Mesenchymal stem cell (in vitro differentiated cells and primary cell): ENCODE measurements around the gene ARID1B.

ENCODE experiments used
- DNase-seq: peaks from one replicate; pipeline ENCODE4 v3.0.0-alpha.2; 2013
- H2AFZ ChIP-seq: one replicate; pipeline ENCODE4 v1.6.1; 2013; ENCODE audit warnings: low read depth, mild to moderate bottlenecking, control low read depth, inconsistent platforms, low read length, moderate library complexity
- H2AK5ac ChIP-seq: 2 replicates; pipeline ENCODE4 v1.6.1; 2013; ENCODE audit warnings: low read length, moderate library complexity, mild to moderate bottlenecking, inconsistent platforms; ENCODE audit not compliant: severe bottlenecking
- H2BK120ac ChIP-seq: one replicate; pipeline ENCODE4 v1.6.1; 2013; ENCODE audit warnings: low read depth, mild to moderate bottlenecking, inconsistent platforms, low read length, moderate library complexity
- H2BK12ac ChIP-seq, 2 experiments: one replicate each; pipeline ENCODE4 v1.6.1; 2013; ENCODE audit warnings: inconsistent platforms in 2 of 2, low read length in 2 of 2, mild to moderate bottlenecking in 2 of 2, moderate library complexity in 2 of 2, control low read depth in 1 of 2
- H2BK15ac ChIP-seq: one replicate; pipeline ENCODE4 v1.6.1; 2013; ENCODE audit warnings: mild to moderate bottlenecking, low read depth, inconsistent platforms; ENCODE audit not compliant: poor library complexity, severe bottlenecking
- H2BK5ac ChIP-seq: 2 replicates; pipeline ENCODE4 v1.6.1; 2013; ENCODE audit warnings: low read depth, mild to moderate bottlenecking, low read length, control low read depth, inconsistent platforms; ENCODE audit not compliant: poor library complexity, severe bottlenecking
- H3K14ac ChIP-seq, 2 experiments: one replicate each; pipeline ENCODE4 v1.6.1; 2013; ENCODE audit warnings: inconsistent platforms in 2 of 2, low read length in 2 of 2, control low read depth in 1 of 2, mild to moderate bottlenecking in 1 of 2, moderate library complexity in 1 of 2
- H3K18ac ChIP-seq, 2 experiments: one replicate each; pipeline ENCODE4 v1.6.1; 2013; ENCODE audit warnings: inconsistent platforms in 2 of 2, low read length in 2 of 2, control low read depth in 1 of 2, low read depth in 1 of 2, mild to moderate bottlenecking in 1 of 2
- H3K23ac ChIP-seq, 2 experiments: one replicate each; pipeline ENCODE4 v1.6.1; 2013; ENCODE audit warnings: inconsistent platforms in 2 of 2, low read length in 2 of 2, mild to moderate bottlenecking in 2 of 2, moderate library complexity in 2 of 2, control low read depth in 1 of 2
- H3K27ac ChIP-seq: 2 replicates; pipeline ENCODE4 v1.5.1; 2013; ENCODE audit warnings: mild to moderate bottlenecking, moderate library complexity, low read length, control low read depth, inconsistent platforms; ENCODE audit not compliant: poor library complexity, severe bottlenecking
- H3K27me3 ChIP-seq, 2 experiments: 2 replicates each; pipeline versions ENCODE4 v1.6.1 to v1.7.0; 2013; ENCODE audit warnings: low read length in 2 of 2, mild to moderate bottlenecking in 2 of 2, moderate library complexity in 2 of 2, control low read depth in 1 of 2, inconsistent platforms in 1 of 2; ENCODE audit not compliant: control insufficient read depth in 1 of 2, insufficient read depth in 1 of 2
- H3K36me3 ChIP-seq, 2 experiments: 2 replicates each; pipeline versions ENCODE4 v1.6.1 to v1.7.0; 2013; ENCODE audit warnings: low read length in 2 of 2, control low read depth in 1 of 2, inconsistent platforms in 1 of 2, low read depth in 1 of 2, mild to moderate bottlenecking in 1 of 2; ENCODE audit not compliant: insufficient read depth in 2 of 2, control insufficient read depth in 1 of 2
- H3K4ac ChIP-seq, 2 experiments: one replicate each; pipeline ENCODE4 v1.6.1; 2013; ENCODE audit warnings: inconsistent platforms in 2 of 2, low read length in 2 of 2, mild to moderate bottlenecking in 2 of 2, moderate library complexity in 2 of 2, control low read depth in 1 of 2, low read depth in 1 of 2
- H3K4me1 ChIP-seq: 2 replicates; pipeline ENCODE4 v1.6.1; 2013; ENCODE audit warnings: low read depth, low read length, control low read depth; ENCODE audit not compliant: control insufficient read depth, insufficient read depth
- H3K4me2 ChIP-seq: 2 replicates; pipeline ENCODE4 v1.6.1; 2013; ENCODE audit warnings: low read length, mild to moderate bottlenecking, inconsistent platforms; ENCODE audit not compliant: poor library complexity, severe bottlenecking
- H3K4me3 ChIP-seq, 2 experiments: 2 replicates each; pipeline versions ENCODE4 v1.5.1 to v1.7.0; 2013; ENCODE audit warnings: low read length in 2 of 2, mild to moderate bottlenecking in 2 of 2, control low read depth in 1 of 2, low read depth in 1 of 2; ENCODE audit not compliant: insufficient read depth in 1 of 2
- H3K79me1 ChIP-seq: replicated peaks from 2 replicates; pipeline ENCODE4 v1.6.1; 2013; ENCODE audit warnings: mild to moderate bottlenecking, control low read depth, low read length, inconsistent platforms; ENCODE audit not compliant: poor library complexity, severe bottlenecking
- H3K9ac ChIP-seq: 2 replicates; pipeline ENCODE4 v1.7.0; 2013; ENCODE audit warnings: mild to moderate bottlenecking, low read length, moderate library complexity
- H3K9me3 ChIP-seq: 2 replicates; pipeline ENCODE4 v1.7.0; 2013; ENCODE audit warnings: mild to moderate bottlenecking, low read length; ENCODE audit not compliant: control insufficient read depth
- H4K8ac ChIP-seq: one replicate; pipeline ENCODE4 v1.6.1; 2013; ENCODE audit warnings: inconsistent platforms, mild to moderate bottlenecking, low read length, moderate library complexity
- H4K91ac ChIP-seq: one replicate; pipeline ENCODE4 v1.6.1; 2013; ENCODE audit warnings: mild to moderate bottlenecking, low read length, inconsistent platforms
- WGBS: methylation state at CpG from one replicate; pipeline ENCODE4 v1.1.7; 2013; ENCODE audit warnings: mixed read lengths; 5-methylcytosine and 5-hydroxymethylcytosine counted together

Gene ARID1B

DNA sequence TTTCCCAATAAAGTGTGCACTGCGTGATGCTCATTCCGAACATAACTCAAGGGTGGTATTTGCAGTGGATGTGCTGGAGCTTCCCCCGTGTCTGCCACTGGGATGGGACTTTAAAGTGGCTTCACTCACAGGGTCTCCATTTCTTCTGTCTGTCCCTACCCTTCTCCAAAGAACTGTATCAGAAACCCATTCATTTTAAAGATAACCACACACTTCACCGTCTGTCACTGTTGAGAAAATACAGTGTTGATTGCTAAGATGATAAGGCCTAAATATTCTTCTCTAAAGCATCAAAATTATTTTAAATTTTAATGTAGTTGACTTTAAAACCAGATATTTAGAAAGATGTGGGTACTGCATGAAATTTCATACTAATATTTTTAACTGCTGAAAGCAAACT lies 384.7 kb downstream of the ARID1B start:
- Histone ChIP-seq H3K4me3 (no peak overlapping the region), H2BK120ac (no peak overlapping the region), H3K36me3 (peaks cover 17 to 48% of the 10 kb centered on the region in 2 experiments), H3K4me1 (peaks cover 2% of the 10 kb centered on the region), H3K79me1 (peaks cover 19% of the 10 kb centered on the region), H4K91ac (no peak overlapping the region), H3K27ac (no peak overlapping the region), H2BK15ac (no peak overlapping the region), H3K14ac (no peak overlapping the region), H2BK5ac (no peak overlapping the region), H4K8ac (no peak overlapping the region), H2AK5ac (no peak overlapping the region), H2BK12ac (no peak overlapping the region), H3K9ac (no peak overlapping the region), H3K4me2 (no peak overlapping the region), H2AFZ (no peak overlapping the region), H3K9me3 (no peaks in the 10 kb centered on the region), H3K27me3 (no peaks in the 10 kb centered on the region), H3K4ac (no peak overlapping the region), H3K23ac (no peak overlapping the region), H3K18ac (no peak overlapping the region)
- DNase-seq = no peak
- WGBS = 96% methylated on average over 3 of the region's 4 CpGs

DNA sequence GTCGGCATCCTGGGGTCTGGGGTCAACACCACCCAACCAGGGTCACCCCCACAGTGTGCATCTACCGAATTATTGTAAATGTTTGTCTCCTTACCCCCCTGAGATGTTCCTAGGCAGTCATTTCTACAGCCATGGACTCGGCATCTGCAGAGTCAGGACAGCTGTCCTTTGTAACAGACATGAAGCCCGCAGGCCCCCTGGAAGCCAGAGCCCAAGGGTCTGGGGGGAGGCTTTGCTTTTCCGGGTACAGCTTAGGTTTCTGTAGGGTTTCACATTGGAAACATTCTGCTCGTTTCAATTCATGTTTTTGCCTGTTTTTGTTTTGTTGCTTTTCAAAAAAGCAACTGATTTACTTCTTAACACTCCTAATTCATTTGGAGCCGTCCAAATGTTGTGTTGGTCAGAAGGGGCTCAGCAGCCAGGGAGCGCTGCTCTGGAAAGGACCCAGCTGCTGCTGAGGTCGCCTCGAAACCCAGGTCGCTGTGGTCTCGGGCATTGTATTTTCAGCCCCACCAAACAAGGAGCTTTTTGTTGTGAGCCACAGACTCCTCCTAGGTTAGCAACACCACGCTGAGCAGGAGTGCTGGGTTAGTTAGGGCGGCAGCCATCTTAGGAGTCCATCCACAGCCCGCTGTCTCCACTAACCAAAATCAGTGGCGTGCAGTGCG lies 385.7 kb downstream of the ARID1B start:
- Histone ChIP-seq H3K27me3 (no peaks in the 10 kb centered on the region), H3K4me2 (no peak overlapping the region), H3K18ac (peak overlapping the region in 1 of 2 experiments; percentile 13), H3K4ac (no peak overlapping the region), H3K79me1 (peaks cover 19% of the 10 kb centered on the region), H3K27ac (no peak overlapping the region), H3K9me3 (no peaks in the 10 kb centered on the region), H4K8ac (peak overlapping the region; percentile 38), H3K9ac (no peak overlapping the region), H2BK5ac (no peak overlapping the region), H3K23ac (no peak overlapping the region), H2AFZ (no peak overlapping the region), H2BK120ac (no peak overlapping the region), H3K4me1 (peaks cover 2% of the 10 kb centered on the region), H2AK5ac (no peak overlapping the region), H3K14ac (no peak overlapping the region), H3K4me3 (no peak overlapping the region), H3K36me3 (peaks cover 17 to 50% of the 10 kb centered on the region in 2 experiments), H2BK12ac (no peak overlapping the region), H2BK15ac (no peak overlapping the region), H4K91ac (no peak overlapping the region)
- WGBS = 93% methylated on average over 17 of the region's 17 CpGs
- DNase-seq = no peak

DNA sequence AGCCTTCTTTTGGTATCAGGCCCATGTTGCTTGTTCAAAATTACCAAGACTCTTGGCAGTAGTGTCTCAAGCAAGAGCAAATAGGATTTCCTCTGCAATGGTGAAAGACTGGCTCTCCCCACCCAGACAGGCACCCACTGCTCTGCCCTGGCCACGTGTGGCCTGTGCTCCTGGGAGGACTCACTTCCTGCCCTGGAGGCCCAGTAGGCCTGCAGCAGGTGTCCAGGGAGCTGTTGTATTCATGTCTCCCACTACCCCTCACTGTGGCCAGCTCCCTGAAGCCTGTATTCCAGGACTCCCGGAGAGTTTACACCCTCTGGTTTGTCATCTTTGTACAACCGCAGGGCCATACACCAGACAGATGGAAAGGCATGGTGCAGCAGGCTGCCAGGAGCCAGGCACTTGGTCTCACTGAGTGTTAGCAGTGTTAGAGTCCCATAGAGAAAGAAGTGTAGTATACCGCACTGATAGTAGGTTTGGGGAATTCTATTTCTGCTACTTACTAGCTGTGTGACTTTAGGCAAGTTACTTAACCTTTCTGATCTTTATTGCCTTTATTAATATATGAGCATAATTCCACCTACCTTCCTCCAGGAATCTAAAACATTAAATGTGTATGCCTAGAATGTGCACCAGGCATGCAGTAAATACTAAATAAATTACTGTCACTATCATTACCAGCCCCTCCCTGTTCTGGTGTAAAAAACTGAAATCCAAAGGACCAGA lies 386.4 kb downstream of the ARID1B start:
- H3K14ac ChIP-seq = peak overlapping the region in 1 of 2 experiments; percentile 26
- DNase-seq = no peak
- peaks cover 19 to 55% of the 10 kb centered on the region in 2 experiments for H3K36me3 ChIP-seq
- no peak overlapping the region for H2BK120ac ChIP-seq
- H3K4ac ChIP-seq = no peak overlapping the region
- no peaks in the 10 kb centered on the region for H3K27me3 ChIP-seq
- no peak overlapping the region for H3K4me2 ChIP-seq
- H3K4me1 ChIP-seq = peaks cover 2% of the 10 kb centered on the region
- H2AFZ ChIP-seq = no peak overlapping the region
- H3K23ac ChIP-seq = no peak overlapping the region
- peaks cover 20% of the 10 kb centered on the region for H3K79me1 ChIP-seq
- no peak overlapping the region for H3K4me3 ChIP-seq
- H4K91ac ChIP-seq = no peak overlapping the region
- no peaks in the 10 kb centered on the region for H3K9me3 ChIP-seq
- no peak overlapping the region for H2BK12ac ChIP-seq
- H2BK5ac ChIP-seq = no peak overlapping the region
- no peak overlapping the region for H3K27ac ChIP-seq
- H2AK5ac ChIP-seq = no peak overlapping the region
- H3K9ac ChIP-seq = no peak overlapping the region
- 77% methylated on average over 3 of the region's 4 CpGs for WGBS
- no peak overlapping the region for H4K8ac ChIP-seq
- peak overlapping the region in 1 of 2 experiments; percentile 13 for H3K18ac ChIP-seq
- H2BK15ac ChIP-seq = no peak overlapping the region

DNA sequence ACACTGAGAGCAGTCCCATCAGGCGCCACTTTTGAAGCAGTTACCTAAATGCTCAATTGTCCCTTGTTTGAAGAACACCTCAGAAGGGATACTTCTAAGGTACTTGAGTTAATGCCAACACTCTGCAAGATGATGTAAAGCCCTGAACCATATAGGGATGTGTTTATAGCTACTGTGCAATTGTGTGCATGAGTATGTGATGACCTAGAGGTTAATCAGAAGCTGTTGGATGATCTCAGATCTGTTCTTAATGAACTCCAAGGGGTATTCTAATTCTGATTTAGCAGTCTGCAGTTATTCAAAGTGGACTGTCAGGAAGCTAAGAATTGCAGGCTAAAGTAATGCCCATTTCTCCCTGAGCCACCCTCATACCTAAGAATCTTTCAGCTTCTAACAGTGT lies 387.8 kb downstream of the ARID1B start:
- Histone ChIP-seq H2BK5ac (no peak overlapping the region), H2BK12ac (no peak overlapping the region), H3K4me1 (peaks cover 5% of the 10 kb centered on the region), H3K23ac (no peak overlapping the region), H2AK5ac (no peak overlapping the region), H3K27me3 (no peaks in the 10 kb centered on the region), H2BK120ac (no peak overlapping the region), H3K18ac (no peak overlapping the region), H3K79me1 (peaks cover 24% of the 10 kb centered on the region), H2BK15ac (no peak overlapping the region), H3K27ac (no peak overlapping the region), H4K8ac (no peak overlapping the region), H3K4ac (no peak overlapping the region), H3K4me3 (no peak overlapping the region), H3K9me3 (no peaks in the 10 kb centered on the region), H3K4me2 (no peak overlapping the region), H3K9ac (no peak overlapping the region), H3K36me3 (peaks cover 26 to 60% of the 10 kb centered on the region in 2 experiments), H3K14ac (no peak overlapping the region), H4K91ac (no peak overlapping the region), H2AFZ (no peak overlapping the region)
- no peak for DNase-seq
- 100% methylated on average over 1 of the region's 1 CpG for WGBS
